Measurements from ENCODE around the gene NIM1K. TPM values are rescaled to one million over a fixed set of nuclear protein-coding genes. Genes with fewer than 3 reads are reported as not detected.

Gene NIM1K
- total and polyA plus RNA-seq, 2 of the 13 experiments (the other 11 are each of a cell fraction or from before 2014, with no cell fraction given) = 0.04 TPM; not detected in 1

GRCh38 chr5:43236653-43237355, 44.8 kb downstream of the NIM1K start (continued):
- no peak for TF ChIP-seq THAP9 (CRISPR knock-in tag; IDR thresholded peaks at IDR 0.05; ENCODE audit: borderline replicate concordance)
- TF ChIP-seq KLF15 (CRISPR knock-in tag; IDR thresholded peaks at IDR 0.05; ENCODE audit: borderline replicate concordance) = no peak
- no peak for TF ChIP-seq MLX (CRISPR knock-in tag; IDR thresholded peaks at IDR 0.05)
- TF ChIP-seq SSRP1 (CRISPR knock-in tag; IDR thresholded peaks at IDR 0.05) = no peak

GRCh38 chr5:43242196-43242595, 50.2 kb downstream of the NIM1K start:
- Histone ChIP-seq H3K4me3 (replicated peaks in 1 of 3; ENCODE audit: insufficient read depth in 1 of 3, low read depth in 2 of 3, low read length in 3 of 3) (no peak overlapping the region), H3K36me3 (replicated peaks in 1 of 2; ENCODE audit: control insufficient read depth in 1 of 2, insufficient read depth in 2 of 2, low read length in 2 of 2) (no peaks in the 10 kb centered on the region), H3K4me1 (ENCODE audit: insufficient read depth, low read length) (peaks cover 7% of the 10 kb centered on the region; the same call in 1 of the 2 replicates), H3K27ac (ENCODE audit: extremely low read length, insufficient read depth, low read length) (no peak overlapping the region), H3K79me2 (ENCODE audit: insufficient read depth, low read length) (no peaks in the 10 kb centered on the region), H2AFZ (ENCODE audit: low read length) (no peak overlapping the region), H3K4me2 (ENCODE audit: low read depth, low read length) (no peak overlapping the region), H3K9ac (ENCODE audit: insufficient read depth, low read depth, low read length) (no peak overlapping the region), H3K27me3 (ENCODE audit: control insufficient read depth in 1 of 2, insufficient read depth in 2 of 2, low read length in 2 of 2) (peaks cover 3 to 16% of the 10 kb centered on the region in 2 experiments; a peak in 4 of 5 replicates), H4K20me1 (ENCODE audit: insufficient read depth, low read length) (no peaks in the 10 kb centered on the region), H3K9me3 (ENCODE audit: low read length) (no peaks in the 10 kb centered on the region)
- ATAC-seq (no peak), DNase-seq (ENCODE audit: low spot score) (no peak), FAIRE-seq (no peak)
- no peak for TF ChIP-seq TBP (CRISPR knock-in tag; IDR thresholded peaks at IDR 0.05)
- no peak for TF ChIP-seq TEAD2 (CRISPR knock-in tag; IDR thresholded peaks at IDR 0.05)
- no peak for TF ChIP-seq CEBPB (IDR thresholded peaks at IDR 0.05; ENCODE audit: borderline replicate concordance, low read depth, low read length)
- no peak for TF ChIP-seq ZSCAN29 (CRISPR knock-in tag; conservative IDR thresholded peaks at IDR 0.05)
- TF ChIP-seq HOXA7 (CRISPR knock-in tag; IDR thresholded peaks at IDR 0.05) = no peak
- no peak for TF ChIP-seq DZIP1 (CRISPR knock-in tag; IDR thresholded peaks at IDR 0.05)
- TF ChIP-seq AGO2 (optimal IDR thresholded peaks at IDR 0.05; ENCODE audit: low read depth, low read length) = no peak
- no peak for TF ChIP-seq SYNCRIP (IDR thresholded peaks at IDR 0.05; ENCODE audit: insufficient read depth, low read depth, low read length)
- no peak for TF ChIP-seq SALL1 (CRISPR knock-in tag; IDR thresholded peaks at IDR 0.05)
- TF ChIP-seq GABPA (IDR thresholded peaks at IDR 0.05; ENCODE audit: low read depth, low read length) = no peak
- TF ChIP-seq GABPA (CRISPR knock-in tag; IDR thresholded peaks at IDR 0.05; ENCODE audit: low read depth) = no peak
- ChIA-PET CTCF (ENCODE audit: low intra/inter-chr PET ratio, low total read pairs) (no interaction called here), POLR2A (no interaction called here)
- 5% methylated on average over 1 of the region's 1 CpG for WGBS (ENCODE audit: low lambda C conversion rate)
- no TSS peak for BruUV-seq (replicated peaks)
- in situ Hi-C loops (cut with HindIII; ENCODE audit: extremely low pct_ligation_motif_present, low pct_unique_long_range_greater_than_20kb) = no loop called here
- intact Hi-C loops (cut with micrococcal nuclease; ENCODE audit: unreplicated experiment) = no loop called here
